Activated naive CD8-positive, alpha-beta T cell (primary cell): ENCODE data around the gene SMCHD1.

Source experiments
- H3K27ac Mint-ChIP-seq: one replicate; pipeline ENCODE4 v1.8.0; 2021; ENCODE audit warnings: mixed read lengths
- H3K27me3 Mint-ChIP-seq: one replicate; pipeline ENCODE4 v1.8.0; 2021; ENCODE audit warnings: mixed read lengths
- H3K36me3 Mint-ChIP-seq: one replicate; pipeline ENCODE4 v1.8.0; 2021; ENCODE audit warnings: mixed read lengths
- H3K4me1 Mint-ChIP-seq: one replicate; pipeline ENCODE4 v1.8.0; 2021; ENCODE audit warnings: low read depth, mixed read lengths
- H3K4me3 Mint-ChIP-seq: one replicate; pipeline ENCODE4 v1.8.0; 2021; ENCODE audit warnings: mild to moderate bottlenecking, mixed read lengths
- H3K9me3 Mint-ChIP-seq: one replicate; pipeline ENCODE4 v1.8.0; 2021; ENCODE audit warnings: low read depth, mixed read lengths

Gene SMCHD1

DNA sequence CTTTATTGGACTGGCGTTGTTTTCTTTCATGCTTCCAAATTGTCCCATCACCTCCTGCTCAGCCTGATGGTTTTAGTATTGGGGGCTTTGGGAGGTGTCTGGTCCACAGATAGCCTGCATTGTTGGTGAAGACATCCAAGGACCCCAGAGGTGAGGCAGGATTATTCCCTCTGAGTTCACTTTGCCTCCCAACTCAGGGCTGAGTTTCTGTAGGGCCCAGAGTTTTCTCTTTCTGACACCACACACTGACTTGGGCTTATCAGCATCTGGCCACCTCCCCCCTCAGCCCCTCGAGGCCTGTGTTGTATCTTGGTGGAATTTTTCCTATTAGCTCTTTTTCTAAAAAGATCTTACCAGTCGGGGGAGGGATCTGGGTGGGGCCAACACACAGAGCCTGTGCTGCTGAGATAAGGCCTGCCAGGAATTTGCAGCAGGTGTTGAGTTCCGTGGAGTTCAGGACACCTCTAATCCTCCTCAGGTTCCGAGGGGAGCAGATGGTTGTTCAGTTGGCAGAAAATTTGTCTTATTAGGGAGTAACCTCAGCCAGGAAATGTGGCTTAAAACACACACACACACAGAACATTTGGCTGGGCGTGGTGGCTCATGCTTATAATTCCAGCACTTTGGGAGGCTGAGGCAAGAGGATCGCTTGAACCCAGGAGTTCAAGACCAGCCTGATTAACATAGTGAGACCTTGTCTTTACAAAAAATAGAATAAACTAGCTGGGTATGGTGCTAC is 198.6 kb downstream of the SMCHD1 start:
- no peak overlapping the region for H3K4me3 Mint-ChIP-seq
- no peak overlapping the region for H3K27ac Mint-ChIP-seq
- no peaks in the 10 kb centered on the region for H3K9me3 Mint-ChIP-seq
- H3K36me3 Mint-ChIP-seq = peaks cover 2% of the 10 kb centered on the region
- peaks cover 11% of the 10 kb centered on the region for H3K4me1 Mint-ChIP-seq
- H3K27me3 Mint-ChIP-seq = peaks cover 15% of the 10 kb centered on the region
